MM.1S (cell line): ENCODE data around the gene SLC22A13.

Experiments used
- DNase-seq: peaks from one replicate; pipeline ENCODE4 v3.0.0-alpha.2; 2015
- H2AFZ ChIP-seq: fragments of 300-600 bp; sonication (generic); 2 replicates; pipeline ENCODE4 v1.6.0; 2016; ENCODE audit warnings: antibody characterized with exemption, low read length
- H3F3A ChIP-seq: fragments of 300-600 bp; sonication (generic); 2 replicates; pipeline ENCODE4 v1.6.1; 2016; ENCODE audit warnings: mild to moderate bottlenecking, antibody characterized with exemption, low read length, moderate library complexity, mixed read lengths; ENCODE audit not compliant: insufficient read depth
- H3K27ac ChIP-seq: fragments of 300-600 bp; sonication (generic); 2 replicates; pipeline ENCODE4 v1.5.1; 2016; ENCODE audit warnings: mild to moderate bottlenecking, low read length
- H3K27me3 ChIP-seq: fragments of 300-600 bp; sonication (generic); replicated peaks from 2 replicates; pipeline ENCODE4 v1.6.0; 2016; ENCODE audit warnings: low read length; ENCODE audit not compliant: insufficient read depth
- H3K36me3 ChIP-seq: fragments of 300-600 bp; sonication (generic); replicated peaks from 2 replicates; pipeline ENCODE4 v1.6.1; 2016; ENCODE audit warnings: mild to moderate bottlenecking, low read length, mixed read lengths; ENCODE audit not compliant: insufficient read depth
- H3K4me1 ChIP-seq: fragments of 300-600 bp; sonication (generic); 2 replicates; pipeline ENCODE4 v1.6.1; 2016; ENCODE audit warnings: low read length, mixed read lengths
- H3K4me2 ChIP-seq: fragments of 300-600 bp; sonication (generic); 2 replicates; pipeline ENCODE4 v1.6.0; 2016; ENCODE audit warnings: low read depth, low read length
- H3K4me3 ChIP-seq: fragments of 300-600 bp; sonication (generic); 2 replicates; pipeline ENCODE4 v1.5.1; 2016; ENCODE audit warnings: low read length, mixed read lengths
- H3K79me2 ChIP-seq: fragments of 300-600 bp; sonication (generic); 2 replicates; pipeline ENCODE4 v1.6.1; 2016; ENCODE audit warnings: mixed run types, low read length, mixed read lengths
- H3K9ac ChIP-seq: fragments of 300-600 bp; sonication (generic); 2 replicates; pipeline ENCODE4 v1.6.1; 2016; ENCODE audit warnings: low read length, mixed read lengths
- H3K9me2 ChIP-seq: fragments of 300-600 bp; sonication (generic); replicated peaks from 2 replicates; pipeline ENCODE4 v1.6.1; 2016; ENCODE audit warnings: mild to moderate bottlenecking, low read length, mixed read lengths; ENCODE audit not compliant: insufficient read depth
- H3K9me3 ChIP-seq: fragments of 300-600 bp; sonication (generic); replicated peaks from 2 replicates; pipeline ENCODE4 v1.6.1; 2016; ENCODE audit warnings: mild to moderate bottlenecking, low read length, mixed read lengths; ENCODE audit not compliant: insufficient read depth
- H4K20me1 ChIP-seq: fragments of 300-600 bp; sonication (generic); 2 replicates; pipeline ENCODE4 v1.6.1; 2016; ENCODE audit warnings: mild to moderate bottlenecking, low read length, moderate library complexity, mixed read lengths; ENCODE audit not compliant: insufficient read depth
- EZH2 ChIP-seq: fragments of 300-600 bp; sonication (generic); optimal IDR thresholded peaks from 2 replicates; pipeline ENCODE3; 2017; ENCODE audit warnings: low read depth, mild to moderate bottlenecking, antibody characterized with exemption, low read length, mixed read lengths
- EZH2phosphoT487 ChIP-seq: fragments of 300-600 bp; sonication (generic); IDR thresholded peaks from 2 replicates; pipeline ENCODE4 v1.6.1; 2018; ENCODE audit warnings: antibody characterized with exemption, low read length
- TF ChIP-seq, protein P1 (sequence below): fragments of 300-600 bp; sonication (generic); IDR thresholded peaks from 2 replicates; pipeline ENCODE4 v1.5.1; 2016; ENCODE audit warnings: antibody characterized with exemption, low read length, mixed read lengths

SLC22A13 gene

DNA sequence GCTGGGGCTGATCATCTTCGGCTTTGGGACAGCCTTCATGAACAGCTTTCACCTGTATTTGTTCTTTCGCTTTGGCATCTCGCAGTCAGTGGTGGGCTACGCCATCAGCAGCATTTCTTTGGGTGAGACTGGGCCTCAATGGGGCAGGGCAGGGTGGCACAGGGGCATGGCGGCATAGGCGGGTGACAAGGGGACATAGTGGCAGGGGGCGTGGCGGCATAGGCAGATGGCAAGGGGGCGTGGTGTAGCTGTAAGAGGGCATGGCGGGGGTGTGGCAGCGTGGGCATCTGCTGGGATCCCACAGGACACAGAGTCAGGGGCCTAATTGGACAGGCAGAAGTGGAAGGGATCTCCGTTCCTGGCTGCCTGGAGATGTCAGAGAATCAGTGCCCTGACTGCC lies 42.0 kb downstream of the SLC22A13 start:
- H3K9me3 ChIP-seq: no peaks in the 10 kb centered on the region
- no peak overlapping the region for H2AFZ ChIP-seq
- H3F3A ChIP-seq: no peaks in the 10 kb centered on the region
- no peaks in the 10 kb centered on the region for H3K27me3 ChIP-seq
- H3K9me2 ChIP-seq: no peaks in the 10 kb centered on the region
- H3K36me3 ChIP-seq: no peaks in the 10 kb centered on the region
- no peak overlapping the region for H3K4me3 ChIP-seq
- DNase-seq: no peak
- H3K27ac ChIP-seq: no peak overlapping the region
- no peak for TF ChIP-seq EZH2phosphoT487
- TF ChIP-seq EZH2: no peak
- H3K79me2 ChIP-seq: no peaks in the 10 kb centered on the region
- no peak overlapping the region for H3K9ac ChIP-seq
- H4K20me1 ChIP-seq: no peaks in the 10 kb centered on the region
- H3K4me2 ChIP-seq: no peak overlapping the region
- no peaks in the 10 kb centered on the region for H3K4me1 ChIP-seq

DNA sequence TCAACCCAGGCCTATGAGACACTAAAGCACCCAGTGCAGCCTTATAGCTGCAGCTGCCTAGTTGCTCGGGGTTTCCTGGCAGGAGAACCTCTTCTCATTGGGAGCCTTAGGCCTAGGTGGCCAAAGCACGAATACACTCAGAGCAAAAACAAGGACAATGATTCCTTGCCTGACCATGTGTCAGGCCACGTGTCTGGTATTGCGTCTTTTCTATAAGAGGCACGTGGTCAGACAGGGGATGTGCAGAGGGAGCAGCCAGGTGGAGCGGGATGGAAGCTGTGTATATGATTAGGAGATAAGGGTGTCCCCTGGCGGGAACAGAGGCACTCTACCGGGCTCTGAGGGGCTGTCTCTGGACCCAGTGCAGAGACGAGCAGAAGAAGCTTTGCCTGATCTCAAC lies 42.8 kb downstream of the SLC22A13 start:
- Histone ChIP-seq H3K27ac (no peak overlapping the region), H3K4me2 (no peak overlapping the region), H4K20me1 (no peaks in the 10 kb centered on the region), H3K4me3 (no peak overlapping the region), H3K4me1 (no peaks in the 10 kb centered on the region), H2AFZ (no peak overlapping the region), H3F3A (no peaks in the 10 kb centered on the region), H3K9ac (no peak overlapping the region), H3K9me3 (no peaks in the 10 kb centered on the region), H3K79me2 (no peaks in the 10 kb centered on the region), H3K9me2 (no peaks in the 10 kb centered on the region), H3K27me3 (no peaks in the 10 kb centered on the region), H3K36me3 (no peaks in the 10 kb centered on the region)
- TF ChIP-seq EZH2phosphoT487 (no peak), EZH2 (no peak)
- TF ChIP-seq, protein P1, sequence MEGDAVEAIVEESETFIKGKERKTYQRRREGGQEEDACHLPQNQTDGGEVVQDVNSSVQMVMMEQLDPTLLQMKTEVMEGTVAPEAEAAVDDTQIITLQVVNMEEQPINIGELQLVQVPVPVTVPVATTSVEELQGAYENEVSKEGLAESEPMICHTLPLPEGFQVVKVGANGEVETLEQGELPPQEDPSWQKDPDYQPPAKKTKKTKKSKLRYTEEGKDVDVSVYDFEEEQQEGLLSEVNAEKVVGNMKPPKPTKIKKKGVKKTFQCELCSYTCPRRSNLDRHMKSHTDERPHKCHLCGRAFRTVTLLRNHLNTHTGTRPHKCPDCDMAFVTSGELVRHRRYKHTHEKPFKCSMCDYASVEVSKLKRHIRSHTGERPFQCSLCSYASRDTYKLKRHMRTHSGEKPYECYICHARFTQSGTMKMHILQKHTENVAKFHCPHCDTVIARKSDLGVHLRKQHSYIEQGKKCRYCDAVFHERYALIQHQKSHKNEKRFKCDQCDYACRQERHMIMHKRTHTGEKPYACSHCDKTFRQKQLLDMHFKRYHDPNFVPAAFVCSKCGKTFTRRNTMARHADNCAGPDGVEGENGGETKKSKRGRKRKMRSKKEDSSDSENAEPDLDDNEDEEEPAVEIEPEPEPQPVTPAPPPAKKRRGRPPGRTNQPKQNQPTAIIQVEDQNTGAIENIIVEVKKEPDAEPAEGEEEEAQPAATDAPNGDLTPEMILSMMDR: no peak
- no peak for DNase-seq

DNA sequence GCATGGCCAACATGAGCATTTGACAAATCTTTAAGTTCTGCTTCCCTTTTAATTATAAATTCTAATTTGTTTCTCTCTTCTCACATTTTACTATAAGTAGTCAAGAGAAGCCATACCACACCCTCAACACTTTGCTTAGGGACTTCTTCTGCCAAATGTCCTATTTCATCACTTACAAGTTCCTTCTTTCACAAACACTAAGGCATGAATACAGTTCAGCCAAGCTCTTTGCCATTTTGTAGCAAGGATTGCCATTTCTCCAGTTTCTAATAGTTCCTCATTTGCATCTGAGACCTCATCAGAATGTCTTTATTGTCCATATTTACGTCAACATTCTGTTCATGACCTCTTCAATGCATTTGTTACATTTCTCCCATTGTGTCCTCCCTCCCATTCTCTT lies 45.9 kb downstream of the SLC22A13 start:
- no peak for DNase-seq

DNA sequence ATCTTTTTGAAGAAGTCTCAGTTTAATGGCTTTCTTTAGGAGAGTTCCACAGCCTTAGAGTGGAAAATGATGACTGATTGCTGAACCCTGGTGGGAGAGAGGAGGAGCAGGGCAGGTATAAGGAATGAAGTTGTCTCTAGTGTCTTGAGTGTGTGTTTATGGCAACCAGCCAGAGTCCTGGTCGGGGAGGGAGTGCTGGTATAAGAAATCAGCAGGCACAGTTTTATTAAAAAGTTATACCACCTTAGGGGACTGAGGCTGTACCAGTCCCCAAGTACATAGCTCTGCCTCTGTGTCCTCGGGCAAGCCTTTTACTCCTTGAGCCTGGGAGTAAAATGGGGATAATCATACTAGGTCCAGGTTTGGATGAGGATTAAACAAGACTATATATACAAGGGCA lies 46.3 kb downstream of the SLC22A13 start:
- H4K20me1 ChIP-seq: no peaks in the 10 kb centered on the region
- no peak overlapping the region for H3K4me2 ChIP-seq
- no peaks in the 10 kb centered on the region for H3F3A ChIP-seq
- DNase-seq: no peak
- no peaks in the 10 kb centered on the region for H3K9me3 ChIP-seq
- H3K9me2 ChIP-seq: no peaks in the 10 kb centered on the region
- no peaks in the 10 kb centered on the region for H3K79me2 ChIP-seq
- H3K9ac ChIP-seq: no peak overlapping the region
- H3K27me3 ChIP-seq: no peaks in the 10 kb centered on the region
- H3K4me1 ChIP-seq: no peaks in the 10 kb centered on the region
- H3K4me3 ChIP-seq: no peak overlapping the region
- H2AFZ ChIP-seq: no peak overlapping the region
- no peak for TF ChIP-seq EZH2phosphoT487
- no peak for TF ChIP-seq EZH2
- TF ChIP-seq, protein P1: no peak
- H3K27ac ChIP-seq: no peak overlapping the region
- H3K36me3 ChIP-seq: no peaks in the 10 kb centered on the region

More for the DNA sequence above, 45.9 kb downstream of the SLC22A13 start:
- Histone ChIP-seq H3K9me3 (no peaks in the 10 kb centered on the region), H2AFZ (no peak overlapping the region), H4K20me1 (no peaks in the 10 kb centered on the region), H3K27ac (no peak overlapping the region), H3K9me2 (no peaks in the 10 kb centered on the region), H3K79me2 (no peaks in the 10 kb centered on the region), H3K36me3 (no peaks in the 10 kb centered on the region), H3K4me2 (no peak overlapping the region), H3K4me3 (no peak overlapping the region), H3K9ac (no peak overlapping the region), H3K27me3 (no peaks in the 10 kb centered on the region), H3K4me1 (no peaks in the 10 kb centered on the region), H3F3A (no peaks in the 10 kb centered on the region)
- TF ChIP-seq, protein P1: no peak
- TF ChIP-seq EZH2phosphoT487: no peak
- no peak for TF ChIP-seq EZH2
